IMR-90 (cell line): ENCODE results near the gene CARD14. TPM values are rescaled to one million over a fixed set of nuclear protein-coding genes. Genes with fewer than 3 reads are reported as not detected.

Experiments used
- ATAC-seq: fragments of 200-7000 bp; cut with Tn5 transposase; 2 replicates; pipeline ENCODE4 v1.9.1; 2020; ENCODE audit warnings: low read depth, mild to moderate bottlenecking, moderate library complexity
- BruUV-seq: library from RNA; stranded (reverse); fragments of 400-500 nt; replicated peaks from 2 replicates; lab custom pipeline; 2021; lab: Mats Ljungman, UMichigan
- CTCF ChIA-PET: fragments of 300-600 bp; formaldehyde crosslinking; extraction: SDS; loops from one replicate; lab custom pipeline; 2021; ENCODE audit warnings: antibody characterized with exemption; lab: Yijun Ruan, JAX
- POLR2A ChIA-PET: fragments of 300-600 bp; sonication (Branson Sonifier 250); formaldehyde crosslinking; loops from one replicate; lab custom pipeline; 2022; ENCODE audit warnings: antibody characterized with exemption; ENCODE audit not compliant: unreplicated experiment; lab: Charles Lee
- DNase-seq: peaks from one replicate; pipeline ENCODE4 v3.0.0; 2013
- H2AFZ ChIP-seq: replicated peaks from 2 replicates; pipeline ENCODE3; 2013; ENCODE audit warnings: low read length, mild to moderate bottlenecking; ENCODE audit not compliant: poor library complexity
- H2AK5ac ChIP-seq: 2 replicates; pipeline ENCODE4 v1.6.1; 2013; ENCODE audit warnings: low read depth, low read length, inconsistent platforms
- H2AK9ac ChIP-seq: replicated peaks from 2 replicates; pipeline ENCODE3; 2013; ENCODE audit warnings: mild to moderate bottlenecking, low read depth, low read length, moderate library complexity; ENCODE audit not compliant: poor library complexity
- H2BK120ac ChIP-seq: 2 replicates; pipeline ENCODE4 v1.6.1; 2013; ENCODE audit warnings: low read depth, low read length, inconsistent platforms
- H2BK15ac ChIP-seq: 3 replicates; pipeline ENCODE4 v1.6.1; 2013; ENCODE audit warnings: low read depth, low read length, inconsistent platforms
- H2BK20ac ChIP-seq: 2 replicates; pipeline ENCODE4 v1.6.1; 2013; ENCODE audit warnings: low read depth, mild to moderate bottlenecking, inconsistent platforms, low read length, moderate library complexity
- H2BK5ac ChIP-seq: 2 replicates; pipeline ENCODE4 v1.6.1; 2013; ENCODE audit warnings: mild to moderate bottlenecking, low read depth, low read length, inconsistent platforms; ENCODE audit not compliant: poor library complexity, severe bottlenecking
- H3K14ac ChIP-seq: replicated peaks from 2 replicates; pipeline ENCODE4 v1.6.1; 2013; ENCODE audit warnings: low read depth, low read length, inconsistent platforms
- H3K18ac ChIP-seq: 2 replicates; pipeline ENCODE4 v1.6.1; 2013; ENCODE audit warnings: low read depth, low read length, control low read depth
- H3K23ac ChIP-seq: 2 replicates; pipeline ENCODE4 v1.6.1; 2013; ENCODE audit warnings: low read depth, low read length, inconsistent platforms
- H3K27ac ChIP-seq: 2 replicates; pipeline ENCODE4 v1.5.1; 2013; ENCODE audit warnings: mild to moderate bottlenecking, control low read depth, low read length; ENCODE audit not compliant: insufficient read depth
- H3K27me3 ChIP-seq: 2 replicates; pipeline ENCODE4 v1.6.1; 2013; ENCODE audit warnings: low read length; ENCODE audit not compliant: control insufficient read depth, insufficient read depth
- H3K36me3 ChIP-seq: 2 replicates; pipeline ENCODE4 v1.6.1; 2013; ENCODE audit warnings: low read length, mixed read lengths; ENCODE audit not compliant: control insufficient read depth, insufficient read depth
- H3K4ac ChIP-seq: 2 replicates; pipeline ENCODE4 v1.6.1; 2013; ENCODE audit warnings: low read depth, low read length, inconsistent platforms
- H3K4me1 ChIP-seq: 2 replicates; pipeline ENCODE4 v1.6.1; 2013; ENCODE audit warnings: low read length, mixed read lengths; ENCODE audit not compliant: control insufficient read depth, insufficient read depth
- H3K4me2 ChIP-seq: 2 replicates; pipeline ENCODE4 v1.6.1; 2013; ENCODE audit warnings: low read depth, mild to moderate bottlenecking, control low read depth, low read length, moderate library complexity
- H3K4me3 ChIP-seq: 2 replicates; pipeline ENCODE4 v1.5.1; 2013; ENCODE audit warnings: low read depth, mild to moderate bottlenecking, control low read depth, low read length, moderate library complexity; ENCODE audit not compliant: insufficient read depth
- H3K56ac ChIP-seq: 2 replicates; pipeline ENCODE4 v1.6.1; 2013; ENCODE audit warnings: low read length, inconsistent platforms; ENCODE audit not compliant: insufficient read depth; ENCODE audit errors: extremely low read depth
- H3K79me1 ChIP-seq, 2 experiments: 2 replicates each; pipeline ENCODE4 v1.6.1; 2013; ENCODE audit warnings: low read length in 2 of 2, inconsistent platforms in 1 of 2, low read depth in 1 of 2
- H3K9ac ChIP-seq: 2 replicates; pipeline ENCODE4 v1.6.1; 2013; ENCODE audit warnings: low read depth, low read length, control low read depth
- H3K9me1 ChIP-seq: 2 replicates; pipeline ENCODE4 v1.6.1; 2013; ENCODE audit warnings: low read length, inconsistent platforms; ENCODE audit not compliant: insufficient read depth
- H3K9me3 ChIP-seq: 2 replicates; pipeline ENCODE4 v1.6.1; 2013; ENCODE audit warnings: low read length; ENCODE audit not compliant: control insufficient read depth, insufficient read depth
- H4K20me1 ChIP-seq: 2 replicates; pipeline ENCODE4 v1.6.1; 2013; ENCODE audit warnings: low read length, inconsistent platforms; ENCODE audit not compliant: insufficient read depth
- H4K5ac ChIP-seq: 2 replicates; pipeline ENCODE4 v1.6.1; 2013; ENCODE audit warnings: mild to moderate bottlenecking, low read depth, low read length, control low read depth
- H4K8ac ChIP-seq, 2 experiments: 2 replicates each; pipeline ENCODE4 v1.6.1; 2013; ENCODE audit warnings: low read depth in 2 of 2, low read length in 2 of 2, control low read depth in 1 of 2, inconsistent platforms in 1 of 2
- H4K91ac ChIP-seq: 2 replicates; pipeline ENCODE4 v1.6.1; 2013; ENCODE audit warnings: low read depth, low read length, inconsistent platforms; ENCODE audit not compliant: insufficient read depth
- CEBPB ChIP-seq: IDR thresholded peaks from 2 replicates; pipeline ENCODE4 v1.6.1; 2012; ENCODE audit warnings: low read depth, low read length, improper control_type of control experiment
- CTCF ChIP-seq: conservative IDR thresholded peaks from 2 replicates; pipeline ENCODE4 v1.5.1; 2012; ENCODE audit warnings: mild to moderate bottlenecking, low read depth, low read length, improper control_type of control experiment
- MAFK ChIP-seq: IDR thresholded peaks from 2 replicates; pipeline ENCODE4 v1.6.1; 2012; ENCODE audit warnings: low read depth, low read length, improper control_type of control experiment
- NFE2L2 ChIP-seq: fragments of 150-350 bp; IDR thresholded peaks from 2 replicates; pipeline ENCODE4 v1.6.1; 2016; ENCODE audit warnings: low read depth, mild to moderate bottlenecking, low read length
- RAD21 ChIP-seq: IDR thresholded peaks from 2 replicates; pipeline ENCODE4 v1.6.1; 2012; ENCODE audit warnings: low read length, improper control_type of control experiment
- RCOR1 ChIP-seq: IDR thresholded peaks from 2 replicates; pipeline ENCODE4 v1.6.1; 2012; ENCODE audit warnings: mild to moderate bottlenecking, low read length, improper control_type of control experiment; ENCODE audit not compliant: insufficient replicate concordance
- SMC3 ChIP-seq: fragments of 150-350 bp; IDR thresholded peaks from 2 replicates; pipeline ENCODE4 v1.6.1; 2016; ENCODE audit warnings: low read depth, mild to moderate bottlenecking, antibody characterized with exemption, low read length, moderate library complexity
- WGBS, 2 experiments: methylation state at CpG; one replicate each; pipeline versions ENCODE4 v1.1.5 to v1.1.7; 2013; ENCODE audit warnings: missing lambda C conversion rate in 2 of 2; ENCODE audit not compliant: insufficient read length in 1 of 2; ENCODE audit errors: extremely low coverage in 2 of 2; 5-methylcytosine and 5-hydroxymethylcytosine counted together
- dilution Hi-C: fragments of 300-500 bp; cut with HindIII; formaldehyde crosslinking; loops from one replicate; pipeline ENCODE4 v1.14.3; 2018; ENCODE audit warnings: low sequenced_read_pairs; ENCODE audit not compliant: unreplicated experiment
- in situ Hi-C: fragments of 300-500 bp; cut with MboI; formaldehyde crosslinking; loops from 3 replicates; pipeline ENCODE4 v1.14.3; 2019; ENCODE audit warnings: low sequenced_read_pairs, inconsistent platforms, mixed read lengths
- intact Hi-C: fragments of 100-400 bp; cut with micrococcal nuclease; formaldehyde crosslinking; loops from 2 replicates; pipeline ENCODE4 v1.10.0; 2022
- polyA plus RNA-seq, 3 experiments: library from polyadenylated mRNA; depleted of rRNA; stranded (reverse); fragments of >200 nt; gene quantifications; 2 replicates each; pipeline ENCODE4 v1.2.3, GENCODE V29; 2012; ENCODE audit warnings: low replicate concordance in 1 of 3
- total RNA-seq: library from RNA; depleted of rRNA; stranded (reverse); fragments of >200 nt; gene quantifications from 2 replicates; pipeline ENCODE4 v1.2.3, GENCODE V29; 2012

CARD14 gene
- total and polyA plus RNA-seq, 2 of the 4 experiments (the other 2 are of a cell fraction): not detected

- Histone ChIP-seq H2AK5ac (no peak overlapping the region), H2BK20ac (no peak overlapping the region), H2AK9ac (peak overlapping the region; percentile 37), H3K9ac (no peak overlapping the region), H3K9me1 (no peaks in the 10 kb centered on the region), H2AFZ (peak overlapping the region; percentile 72), H4K5ac (no peak overlapping the region), H2BK5ac (no peak overlapping the region), H2BK15ac (no peak overlapping the region), H3K23ac (no peak overlapping the region), H3K4me1 (no peaks in the 10 kb centered on the region), H3K27me3 (peaks cover 25% of the 10 kb centered on the region), H3K36me3 (no peaks in the 10 kb centered on the region), H4K8ac (no peak overlapping the region), H3K14ac (no peak overlapping the region), H3K27ac (no peak overlapping the region), H3K79me1 (no peaks in the 10 kb centered on the region), H3K56ac (no peak overlapping the region), H3K4me2 (no peak overlapping the region), H3K4me3 (no peak overlapping the region), H3K4ac (no peak overlapping the region), H4K20me1 (no peaks in the 10 kb centered on the region), H3K9me3 (no peaks in the 10 kb centered on the region), H4K91ac (no peak overlapping the region), H2BK120ac (no peak overlapping the region), H3K18ac (no peak overlapping the region)
- ChIA-PET POLR2A (interaction anchor here (0.6 to 0.7 kb wide), 2 partner anchors 8 to 10 kb away, joined by 3 read pairs; no protein-coding TSS in a partner anchor), CTCF (interaction anchor here (0.6 to 1.9 kb wide), 4 partner anchors 12 to 95 kb away, joined by 3 to 4 read pairs (median 3); partner anchors contain the start of gene GAA)
- intact Hi-C loops: no loop called here
- no peak for DNase-seq
- TF ChIP-seq CEBPB: no peak
- peak; percentile 82 for TF ChIP-seq RAD21
- TF ChIP-seq CTCF: peak; percentile 66
- TF ChIP-seq NFE2L2: no peak
- no peak for TF ChIP-seq RCOR1
- TF ChIP-seq MAFK: no peak
- TF ChIP-seq SMC3: peak; percentile 67
- ATAC-seq: 0 out of 2 replicates have a peak, but pooled peaks have one; percentile 18
- in situ Hi-C loops: no loop called here
- dilution Hi-C loops: no loop called here
- WGBS, 2 experiments: 69% methylated on average over 15 of the region's 27 CpGs; no CpG with 5 or more reads in 1 of the 2 experiments
- BruUV-seq: no TSS peak
These were observed 26.1 kb downstream of the CARD14 start for GRCh38 chr17:80195671-80196529.
